Spleen (tissue), 11 donors: ENCODE data around the gene YTHDC1. TPM values are rescaled to one million over a fixed set of nuclear protein-coding genes. Genes with fewer than 3 reads are reported as not detected.

Source experiments
- DNase-seq: peaks from one replicate; pipeline ENCODE4 v3.0.0-alpha.2; 2020
- H3K27ac ChIP-seq, 8 donors: fragments of 200-600 bp; sonication (generic) in 7 of 8; 1 replicate in 4 of 8; 2 replicates in 4 of 8; pipeline versions ENCODE4 v1.5.0 to v1.8.0; 2016 to 2021; ENCODE audit warnings: inconsistent platforms in 4 of 8, mild to moderate bottlenecking in 4 of 8, moderate library complexity in 1 of 8
- H3K27me3 ChIP-seq, 7 donors: fragments of 200-600 bp; sonication (generic) in 6 of 7; replicated peaks in 1 of 7; 1 replicate in 4 of 7; 2 replicates in 3 of 7; pipeline versions ENCODE4 v1.5.0 to v1.8.0; 2016 to 2021; ENCODE audit warnings: inconsistent platforms in 3 of 7, mild to moderate bottlenecking in 1 of 7
- H3K36me3 ChIP-seq, 6 donors: fragments of 200-600 bp; sonication (generic) in 5 of 6; 1 replicate in 4 of 6; 2 replicates in 2 of 6; pipeline versions ENCODE4 v1.5.0 to v1.8.0; 2016 to 2021; ENCODE audit warnings: inconsistent platforms in 2 of 6
- H3K4me1 ChIP-seq, 6 donors: fragments of 200-600 bp; sonication (generic) in 5 of 6; 1 replicate in 3 of 6; 2 replicates in 3 of 6; pipeline versions ENCODE4 v1.5.0 to v1.8.0; 2016 to 2021; ENCODE audit warnings: inconsistent platforms in 3 of 6
- H3K4me3 ChIP-seq, 8 donors: fragments of 200-600 bp; sonication (generic) in 7 of 8; 1 replicate in 4 of 8; 2 replicates in 4 of 8; pipeline versions ENCODE4 v1.5.0 to v1.8.0; 2016 to 2021; ENCODE audit warnings: inconsistent platforms in 4 of 8, mild to moderate bottlenecking in 4 of 8, moderate library complexity in 2 of 8
- H3K9me3 ChIP-seq, 8 donors: fragments of 200-600 bp; sonication (generic) in 7 of 8; 1 replicate in 4 of 8; 2 replicates in 4 of 8; pipeline versions ENCODE4 v1.5.0 to v1.8.0; 2016 to 2021; ENCODE audit warnings: inconsistent platforms in 4 of 8
- POLR2A ChIP-seq, 3 donors: fragments of 450-650 bp; IDR thresholded peaks; one replicate each; pipeline ENCODE4 v1.5.1; 2017; ENCODE audit warnings: antibody characterized with exemption in 3 of 3, mild to moderate bottlenecking in 1 of 3
- POLR2AphosphoS5 ChIP-seq, 3 donors: sonication (generic); formaldehyde crosslinking; IDR thresholded peaks; one replicate each; pipeline ENCODE4 v1.5.1; 2017; ENCODE audit warnings: antibody characterized with exemption in 3 of 3
- WGBS, 5 donors: extraction: QIAGEN DNeasy Blood & Tissue Kit in 3 of 5; methylation state at CpG; one replicate each; pipeline versions ENCODE4 v1.1.5 to v1.1.7; 2013 to 2018; 5-methylcytosine and 5-hydroxymethylcytosine counted together
- intact Hi-C: fragments of 100-400 bp; cut with DNase I; formaldehyde crosslinking; loops from one replicate; pipeline ENCODE4 v1.15.0; 2023; ENCODE audit warnings: low total_unique reads
- polyA plus RNA-seq, 3 donors: library from polyadenylated mRNA; stranded (reverse); fragments of 200-250 nt; gene quantifications; one replicate each; pipeline ENCODE4 v1.2.1, GENCODE V29; 2013
- total RNA-seq, 7 donors: library from RNA; depleted of rRNA in 3 of 7; stranded (reverse); fragments of >200 nt in 3 of 7; fragmentation: NEBNext Ultra II Directional in 4 of 7; extraction: Animal tissue kit (Norgen Biotek cat#: 25700) in 4 of 7; gene quantifications; one replicate each; pipeline versions ENCODE4 v1.1.0 to v1.2.1, GENCODE V29; 2016 to 2021
- TF ChIP-seq, protein P1 (sequence below), 11 experiments: fragments of 200-600 bp in 7 of 11; fragments of 450-650 bp in 4 of 11; sonication (generic) in 4 of 11; IDR thresholded peaks in 8 of 11; conservative IDR thresholded peaks in 3 of 11; 1 replicate in 7 of 11; 2 replicates in 4 of 11; pipeline versions ENCODE4 v1.4.0 to v1.8.0; 2016 to 2021; ENCODE audit warnings: antibody characterized with exemption in 11 of 11, inconsistent platforms in 4 of 11, mild to moderate bottlenecking in 1 of 11
- donor health status: healthy with polysubstance abuse.
- donor health status: DM: no; HTN: no; CAD: no; lungs with moderate emphysema.
- donor health status: DM: no; HTN: no; CAD: no.
- donor health status: Bipolar disorder and iron deficiency.
- donor health status: healthy.
- donor health status: DM: no; HTN: no; CAD: no.
- donor health status: DM: yes; HTN: yes; CAD: no.

The YTHDC1 gene
- total and polyA plus RNA-seq, 10 donors: 36.3 to 110 (median 88.5) TPM

DNA sequence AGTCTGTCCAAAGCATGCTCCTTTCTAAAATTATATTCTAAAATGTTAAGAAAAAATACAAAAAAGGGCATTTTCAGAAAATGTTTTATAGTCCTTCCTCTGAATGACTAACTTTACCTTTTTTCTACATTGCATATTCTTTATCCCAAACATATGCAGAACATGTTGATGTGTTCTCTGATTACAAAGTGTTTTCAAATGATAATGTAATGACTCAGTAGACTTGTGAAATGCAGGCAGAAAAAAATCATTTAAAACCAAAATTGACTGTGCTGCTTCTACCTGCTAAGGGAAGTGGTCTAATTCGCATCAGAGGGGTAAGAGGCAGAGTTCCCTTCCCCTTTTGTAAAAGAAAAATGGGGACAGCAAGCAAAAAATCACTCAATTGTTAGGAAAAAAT, 22.7 kb upstream of the YTHDC1 start:
- Histone ChIP-seq H3K4me3 (no peak overlapping the region), H3K36me3 (no peaks in the 10 kb centered on the region), H3K4me1 (peaks cover 0 to 22% (median 9%) of the 10 kb centered on the region in 6 donors), H3K27ac (no peak overlapping the region), H3K9me3 (no peaks in the 10 kb centered on the region), H3K27me3 (peaks cover 0 to 10% (median 3%) of the 10 kb centered on the region in 7 donors)
- TF ChIP-seq, protein P1, sequence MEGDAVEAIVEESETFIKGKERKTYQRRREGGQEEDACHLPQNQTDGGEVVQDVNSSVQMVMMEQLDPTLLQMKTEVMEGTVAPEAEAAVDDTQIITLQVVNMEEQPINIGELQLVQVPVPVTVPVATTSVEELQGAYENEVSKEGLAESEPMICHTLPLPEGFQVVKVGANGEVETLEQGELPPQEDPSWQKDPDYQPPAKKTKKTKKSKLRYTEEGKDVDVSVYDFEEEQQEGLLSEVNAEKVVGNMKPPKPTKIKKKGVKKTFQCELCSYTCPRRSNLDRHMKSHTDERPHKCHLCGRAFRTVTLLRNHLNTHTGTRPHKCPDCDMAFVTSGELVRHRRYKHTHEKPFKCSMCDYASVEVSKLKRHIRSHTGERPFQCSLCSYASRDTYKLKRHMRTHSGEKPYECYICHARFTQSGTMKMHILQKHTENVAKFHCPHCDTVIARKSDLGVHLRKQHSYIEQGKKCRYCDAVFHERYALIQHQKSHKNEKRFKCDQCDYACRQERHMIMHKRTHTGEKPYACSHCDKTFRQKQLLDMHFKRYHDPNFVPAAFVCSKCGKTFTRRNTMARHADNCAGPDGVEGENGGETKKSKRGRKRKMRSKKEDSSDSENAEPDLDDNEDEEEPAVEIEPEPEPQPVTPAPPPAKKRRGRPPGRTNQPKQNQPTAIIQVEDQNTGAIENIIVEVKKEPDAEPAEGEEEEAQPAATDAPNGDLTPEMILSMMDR (IDR thresholded peaks at IDR 0.05 in 8 of 11, conservative IDR thresholded peaks at IDR 0.05 in 3 of 11): no peak
- TF ChIP-seq POLR2AphosphoS5 (IDR thresholded peaks at IDR 0.05) (no peak), POLR2A (IDR thresholded peaks at IDR 0.05) (no peak)
- 54 to 69% (median 61%) methylated on average over 1 of the region's 1 CpG for WGBS, 5 donors
- no peak for DNase-seq
- intact Hi-C loops: no loop called here

DNA sequence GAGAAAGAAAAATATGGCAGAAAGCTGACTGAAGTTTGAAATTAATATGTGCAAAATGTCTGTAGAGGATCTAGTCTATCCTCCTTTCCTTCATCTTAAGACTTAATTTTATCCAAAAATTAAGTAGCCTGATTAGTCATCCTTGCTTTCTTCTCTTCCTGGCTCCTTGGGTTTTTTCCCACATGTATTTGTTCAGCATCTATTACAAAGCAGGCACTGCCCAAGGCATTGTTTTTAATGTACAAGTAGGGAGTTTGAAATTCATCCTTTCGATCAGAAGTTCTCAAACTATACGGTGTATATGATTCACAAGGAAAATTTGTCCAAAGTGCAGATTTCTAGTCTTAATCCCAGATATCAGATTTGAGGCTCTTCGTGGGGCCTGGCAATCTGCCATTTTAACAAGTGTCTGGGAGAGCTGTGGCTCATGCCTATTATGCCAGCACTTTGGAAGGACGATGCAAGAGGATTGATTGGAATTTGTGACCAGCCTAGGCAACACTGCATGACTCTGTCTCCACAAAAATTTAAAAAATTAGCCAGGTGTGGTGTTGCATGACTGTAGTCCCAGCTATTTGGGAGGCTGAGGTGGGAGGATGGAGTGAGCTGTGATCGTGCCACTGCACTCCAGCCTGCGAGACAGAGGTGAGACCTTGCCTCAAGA, 19.4 kb upstream of the YTHDC1 start:
- Histone ChIP-seq H3K36me3 (no peaks in the 10 kb centered on the region), H3K4me1 (peaks cover 0 to 17% (median 4%) of the 10 kb centered on the region in 6 donors), H3K27me3 (peaks cover 0 to 6% (median 0%) of the 10 kb centered on the region in 7 donors), H3K4me3 (no peak overlapping the region), H3K9me3 (peaks cover 0 to 5% (median 0%) of the 10 kb centered on the region in 8 donors), H3K27ac (no peak overlapping the region)
- TF ChIP-seq, protein P1 (IDR thresholded peaks at IDR 0.05 in 8 of 11, conservative IDR thresholded peaks at IDR 0.05 in 3 of 11): no peak
- no peak for TF ChIP-seq POLR2A (IDR thresholded peaks at IDR 0.05)
- no peak for TF ChIP-seq POLR2AphosphoS5 (IDR thresholded peaks at IDR 0.05)
- intact Hi-C loops: no loop called here
- DNase-seq: no peak
- 72 to 88% (median 85%) methylated on average over 6 of the region's 6 CpGs for WGBS, 5 donors

DNA sequence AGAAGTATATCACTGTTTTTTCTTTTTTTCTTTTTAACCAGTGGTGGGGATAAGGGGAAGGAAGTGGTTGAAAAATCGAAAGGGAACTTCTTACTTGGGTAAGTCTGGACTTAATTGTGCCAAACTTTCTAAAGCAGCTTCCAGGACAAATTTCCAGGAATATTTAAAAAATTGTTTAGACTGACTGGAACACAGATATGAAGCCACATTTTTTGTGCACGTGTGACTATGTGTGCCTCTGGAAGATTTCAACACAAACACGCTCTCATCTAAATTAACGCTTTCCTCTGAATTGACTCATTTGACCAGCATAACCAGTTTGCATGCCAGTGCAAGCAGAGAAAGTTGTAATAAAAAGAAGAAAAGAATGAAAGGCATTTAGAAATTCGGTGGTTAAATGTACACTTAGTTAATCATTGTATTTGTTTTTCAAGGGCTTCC, 18.8 kb upstream of the YTHDC1 start:
- Histone ChIP-seq H3K36me3 (no peaks in the 10 kb centered on the region), H3K4me3 (no peak overlapping the region), H3K27ac (no peak overlapping the region), H3K27me3 (peaks cover 0 to 6% (median 0%) of the 10 kb centered on the region in 7 donors), H3K4me1 (peaks cover 0 to 14% (median 3%) of the 10 kb centered on the region in 6 donors), H3K9me3 (peaks cover 0 to 5% (median 0%) of the 10 kb centered on the region in 8 donors)
- DNase-seq: no peak
- WGBS, 5 donors: 41 to 51% (median 44%) methylated on average over 5 of the region's 5 CpGs
- TF ChIP-seq, protein P1 (IDR thresholded peaks at IDR 0.05 in 8 of 11, conservative IDR thresholded peaks at IDR 0.05 in 3 of 11): no peak
- TF ChIP-seq POLR2AphosphoS5 (IDR thresholded peaks at IDR 0.05) (no peak), POLR2A (IDR thresholded peaks at IDR 0.05) (no peak)
- intact Hi-C loops: no loop called here

DNA sequence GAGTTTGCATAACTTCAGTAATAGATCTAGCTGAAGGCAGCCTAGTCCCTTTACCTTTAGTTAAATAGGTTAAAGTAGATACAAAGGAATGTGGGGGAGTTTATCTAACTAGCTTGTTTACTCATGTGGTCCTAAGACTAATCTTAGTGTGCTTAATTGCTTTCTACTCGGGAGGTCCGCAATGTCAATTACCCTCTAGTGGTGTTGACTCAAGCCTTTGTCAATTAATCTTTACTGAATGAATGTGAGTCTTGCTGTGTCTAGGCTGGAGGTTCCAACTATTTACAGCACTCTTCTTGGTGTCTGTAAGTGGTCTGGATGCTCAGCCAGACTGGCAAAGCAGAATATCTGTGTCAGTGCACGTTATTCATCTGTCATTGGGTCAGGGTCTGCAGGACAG, 17.9 kb upstream of the YTHDC1 start:
- intact Hi-C loops: no loop called here
- peaks cover 0 to 6% (median 0%) of the 10 kb centered on the region in 7 donors for H3K27me3 ChIP-seq
- no peak overlapping the region for H3K4me3 ChIP-seq
- 61 to 88% (median 81%) methylated on average over 2 to 3 of the region's 3 CpGs for WGBS, 5 donors
- H3K27ac ChIP-seq: no peak overlapping the region
- no peak for DNase-seq
- peaks cover 0 to 7% (median 0%) of the 10 kb centered on the region in 6 donors for H3K4me1 ChIP-seq
- TF ChIP-seq POLR2AphosphoS5 (IDR thresholded peaks at IDR 0.05) (no peak), POLR2A (IDR thresholded peaks at IDR 0.05) (no peak)
- TF ChIP-seq, protein P1 (IDR thresholded peaks at IDR 0.05 in 8 of 11, conservative IDR thresholded peaks at IDR 0.05 in 3 of 11): no peak
- H3K9me3 ChIP-seq: peaks cover 0 to 5% (median 0%) of the 10 kb centered on the region in 8 donors
- no peaks in the 10 kb centered on the region for H3K36me3 ChIP-seq
